CD14-positive monocyte (primary cell): ENCODE results near the gene ZNF22. TPM values are rescaled to one million over a fixed set of nuclear protein-coding genes. Genes with fewer than 3 reads are reported as not detected.

ENCODE experiments used
- DNase-seq, 3 donors: peaks; one replicate each; pipeline ENCODE4 v3.0.0-alpha.2; 2011 to 2022
- H2AFZ ChIP-seq: 2 replicates; pipeline ENCODE4 v1.6.0; 2012; ENCODE audit warnings: mild to moderate bottlenecking, low read depth, low read length, inconsistent platforms; ENCODE audit not compliant: insufficient read depth, poor library complexity, severe bottlenecking
- H3K27ac ChIP-seq, 2 donors: 1 replicate in 1 of 2; 2 replicates in 1 of 2; pipeline ENCODE4 v1.5.1; 2012 to 2013; ENCODE audit warnings: low read length in 2 of 2, control low read depth in 1 of 2, inconsistent platforms in 1 of 2, low read depth in 1 of 2, mild to moderate bottlenecking in 1 of 2
- H3K27me3 ChIP-seq, 2 donors: one replicate each; pipeline versions ENCODE4 v1.6.0 to v1.6.1; 2011 to 2013; ENCODE audit warnings: low read length in 2 of 2; ENCODE audit not compliant: control insufficient read depth in 2 of 2, insufficient read depth in 2 of 2
- H3K36me3 ChIP-seq, 2 donors: replicated peaks in 1 of 2; 1 replicate in 1 of 2; 2 replicates in 1 of 2; pipeline versions ENCODE4 v1.5.1 to v1.6.1; 2012 to 2013; ENCODE audit warnings: low read length in 2 of 2, control low read depth in 1 of 2, inconsistent platforms in 1 of 2, mild to moderate bottlenecking in 1 of 2; ENCODE audit not compliant: insufficient read depth in 2 of 2, control insufficient read depth in 1 of 2
- H3K4me1 ChIP-seq, 2 donors: 1 replicate in 1 of 2; 2 replicates in 1 of 2; pipeline versions ENCODE4 v1.5.1 to v1.6.1; 2012 to 2013; ENCODE audit warnings: low read length in 2 of 2, control low read depth in 1 of 2, inconsistent platforms in 1 of 2, mild to moderate bottlenecking in 1 of 2, moderate library complexity in 1 of 2; ENCODE audit not compliant: insufficient read depth in 2 of 2, control insufficient read depth in 1 of 2
- H3K4me2 ChIP-seq: replicated peaks from 2 replicates; pipeline ENCODE3; 2012; ENCODE audit warnings: low read length, moderate library complexity, mild to moderate bottlenecking; ENCODE audit not compliant: poor library complexity, severe bottlenecking; ENCODE audit errors: extremely low read depth
- H3K4me3 ChIP-seq, 3 experiments: fragments of 200-600 bp in 1 of 3; sonication (generic) in 1 of 3; replicated peaks in 1 of 3; 1 replicate in 2 of 3; 2 replicates in 1 of 3; pipeline ENCODE4 v1.5.1; 2011 to 2013; ENCODE audit warnings: low read length in 3 of 3, mild to moderate bottlenecking in 3 of 3, control low read depth in 2 of 3, low read depth in 2 of 3, inconsistent platforms in 1 of 3, moderate library complexity in 1 of 3
- H3K79me2 ChIP-seq: 2 replicates; pipeline ENCODE4 v1.6.0; 2012; ENCODE audit warnings: mild to moderate bottlenecking, control low read depth, inconsistent platforms, low read length, moderate library complexity; ENCODE audit not compliant: insufficient read depth
- H3K9ac ChIP-seq: 2 replicates; pipeline ENCODE4 v1.6.0; 2017; ENCODE audit warnings: low read length, mild to moderate bottlenecking; ENCODE audit not compliant: insufficient read depth, poor library complexity, severe bottlenecking
- H3K9me3 ChIP-seq, 2 donors: replicated peaks in 1 of 2; 1 replicate in 1 of 2; 2 replicates in 1 of 2; pipeline versions ENCODE4 v1.5.1 to v1.6.1; 2012 to 2013; ENCODE audit warnings: low read length in 2 of 2, control low read depth in 1 of 2; ENCODE audit not compliant: control insufficient read depth in 1 of 2, insufficient read depth in 1 of 2
- H4K20me1 ChIP-seq: 2 replicates; pipeline ENCODE4 v1.6.0; 2012; ENCODE audit warnings: mild to moderate bottlenecking, low read length, control low read depth, moderate library complexity; ENCODE audit not compliant: insufficient read depth
- H3K27ac Mint-ChIP-seq, 7 donors: one replicate each; pipeline ENCODE4 v1.8.0; 2020; ENCODE audit warnings: mild to moderate bottlenecking in 7 of 7, mixed read lengths in 7 of 7, moderate library complexity in 6 of 7, inconsistent platforms in 2 of 7
- H3K27me3 Mint-ChIP-seq, 3 donors: one replicate each; pipeline ENCODE4 v1.8.0; 2021 to 2022; ENCODE audit warnings: low read depth in 3 of 3, mild to moderate bottlenecking in 3 of 3, mixed read lengths in 3 of 3, moderate library complexity in 3 of 3, inconsistent platforms in 1 of 3
- H3K36me3 Mint-ChIP-seq, 2 donors: one replicate each; pipeline ENCODE4 v1.8.0; 2020; ENCODE audit warnings: mixed read lengths in 2 of 2, inconsistent platforms in 1 of 2, mild to moderate bottlenecking in 1 of 2
- H3K4me1 Mint-ChIP-seq: one replicate; pipeline ENCODE4 v1.8.0; 2020; ENCODE audit warnings: mild to moderate bottlenecking, mixed read lengths
- H3K4me3 Mint-ChIP-seq, 2 donors: one replicate each; pipeline ENCODE4 v1.8.0; 2020; ENCODE audit warnings: mild to moderate bottlenecking in 2 of 2, mixed read lengths in 2 of 2, moderate library complexity in 1 of 2
- H3K9me3 Mint-ChIP-seq, 7 donors: one replicate each; pipeline ENCODE4 v1.8.0; 2020 to 2022; ENCODE audit warnings: mixed read lengths in 7 of 7, mild to moderate bottlenecking in 6 of 7, moderate library complexity in 6 of 7, inconsistent platforms in 2 of 7
- CTCF ChIP-seq: fragments of 200-600 bp; IDR thresholded peaks from one replicate; pipeline ENCODE4 v1.8.0; 2022; ENCODE audit warnings: antibody characterized with exemption, mild to moderate bottlenecking
- WGBS: methylation state at CpG from one replicate; pipeline ENCODE4 v1.1.5; 2013; ENCODE audit warnings: missing lambda C conversion rate; ENCODE audit not compliant: insufficient coverage; 5-methylcytosine and 5-hydroxymethylcytosine counted together
- intact Hi-C, 2 donors: fragments of 100-400 bp; cut with micrococcal nuclease; formaldehyde crosslinking; loops; one replicate each; pipeline versions ENCODE4 v1.15.0 to v1.15.1; 2023
- polyA plus RNA-seq, 3 donors: library from polyadenylated mRNA; depleted of rRNA in 1 of 3; unstranded in 2 of 3; stranded (reverse) in 1 of 3; fragments of 300-500 nt in 2 of 3; fragments of >200 nt in 1 of 3; fragmentation: Illumina TruSeq in 2 of 3; gene quantifications; 1 replicate in 2 of 3; 2 replicates in 1 of 3; pipeline ENCODE4 v1.2.3, GENCODE V29; 2012 to 2021

The ZNF22 gene
- polyA plus RNA-seq, 3 donors, result 4.1 to 14.6 (median 10.4) TPM

DNA sequence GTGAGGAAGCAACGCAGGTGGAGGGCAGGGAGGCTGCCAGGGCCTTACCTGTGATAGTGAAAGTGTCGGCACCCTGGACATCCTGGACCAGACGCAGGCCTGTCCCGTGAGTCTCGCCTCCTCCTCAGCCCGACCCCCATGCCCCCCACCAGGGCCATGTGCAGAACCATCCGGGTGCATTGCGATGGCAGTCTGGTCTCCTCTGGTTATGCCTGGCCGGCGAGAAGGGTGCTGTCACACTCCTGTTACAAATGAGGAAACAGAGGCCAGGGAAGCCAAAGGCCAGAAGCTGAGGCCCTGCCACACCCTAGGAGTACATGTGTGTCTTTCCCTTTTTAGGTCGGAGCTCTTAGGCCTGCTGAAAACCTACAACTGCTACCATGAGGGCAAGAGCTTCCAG lies 29.3 kb upstream of the ZNF22 start:
- H3K9ac ChIP-seq, result peak overlapping the region; percentile 6
- peak overlapping the region; percentile 26 to 34 for H3K4me3 Mint-ChIP-seq
- H3K9me3 Mint-ChIP-seq, result peaks cover 0 to 3% (median 0%) of the 10 kb centered on the region in 7 donors
- peaks cover 86 to 93% of the 10 kb centered on the region in 2 donors for H3K4me1 ChIP-seq
- WGBS, result 61% methylated on average over 11 of the region's 11 CpGs
- H3K27ac Mint-ChIP-seq, result peak overlapping the region; percentile 80 to 92 (median 85)
- peaks cover 16% of the 10 kb centered on the region for H4K20me1 ChIP-seq
- H3K27me3 Mint-ChIP-seq, result no peaks in the 10 kb centered on the region
- H3K9me3 ChIP-seq, result no peaks in the 10 kb centered on the region
- peaks cover 47 to 60% of the 10 kb centered on the region in 2 donors for H3K36me3 Mint-ChIP-seq
- peaks cover 72% of the 10 kb centered on the region for H3K79me2 ChIP-seq
- H3K27ac ChIP-seq, result peak overlapping the region; percentile 73 to 81
- H3K27me3 ChIP-seq, result no peaks in the 10 kb centered on the region
- no peak overlapping the region for H2AFZ ChIP-seq
- H3K4me1 Mint-ChIP-seq, result peaks cover 86% of the 10 kb centered on the region
- peaks cover 47 to 50% of the 10 kb centered on the region in 2 donors for H3K36me3 ChIP-seq
- intact Hi-C loops, result no loop called here
- H3K4me2 ChIP-seq, result peak overlapping the region; percentile 58
- H3K4me3 ChIP-seq, result peak overlapping the region in 1 of 3 experiments; percentile 55
- no peak for TF ChIP-seq CTCF
- peak; percentile 34 to 63 (median 61) for DNase-seq

GRCh38 chr10:44971935-44972757 lies 28.6 kb upstream of the ZNF22 start:
- peak overlapping the region; percentile 80 to 92 (median 90) for H3K27ac Mint-ChIP-seq
- H3K36me3 ChIP-seq, result peaks cover 54 to 57% of the 10 kb centered on the region in 2 donors
- H3K9ac ChIP-seq, result peak overlapping the region; percentile 28
- H3K4me3 Mint-ChIP-seq, result peak overlapping the region in 1 of 2 donors; percentile 26
- peaks cover 0 to 3% (median 0%) of the 10 kb centered on the region in 7 donors for H3K9me3 Mint-ChIP-seq
- no peak overlapping the region for H2AFZ ChIP-seq
- H4K20me1 ChIP-seq, result peaks cover 23% of the 10 kb centered on the region
- TF ChIP-seq CTCF, result no peak
- peak overlapping the region; percentile 73 to 81 for H3K27ac ChIP-seq
- no peaks in the 10 kb centered on the region for H3K27me3 ChIP-seq
- 100% methylated on average over 3 of the region's 12 CpGs for WGBS
- H3K4me3 ChIP-seq, result peak overlapping the region in 1 of 3 experiments; percentile 55
- H3K36me3 Mint-ChIP-seq, result peaks cover 54 to 67% of the 10 kb centered on the region in 2 donors
- peak overlapping the region; percentile 58 for H3K4me2 ChIP-seq
- H3K4me1 Mint-ChIP-seq, result peaks cover 83% of the 10 kb centered on the region
- H3K27me3 Mint-ChIP-seq, result no peaks in the 10 kb centered on the region
- intact Hi-C loops, result no loop called here
- peaks cover 73% of the 10 kb centered on the region for H3K79me2 ChIP-seq
- no peak for DNase-seq
- H3K4me1 ChIP-seq, result peaks cover 79 to 87% of the 10 kb centered on the region in 2 donors
- H3K9me3 ChIP-seq, result no peaks in the 10 kb centered on the region
